HG03025 (cell line): ENCODE data around the gene FMNL3.
"Not testable (repeated sequence)": the region's sequence is repeated elsewhere in the genome, so short reads cannot be mapped to it uniquely, and the experiment has no call there.

Source experiments
- ATAC-seq: cut with Tn5 transposase; IDR thresholded peaks from one replicate; pipeline ENCODE4 v1.9.1; 2021; ENCODE audit warnings: mild to moderate bottlenecking, moderate library complexity; ENCODE audit not compliant: unreplicated experiment, low FRiP score

FMNL3 gene

GRCh38 chr12:49716553-49716952 lies 9.3 kb upstream of the FMNL3 start:
- no peak for ATAC-seq

- ATAC-seq, result not testable (repeated sequence)
Observed at GRCh38 chr12:49713952-49714351, 6.7 kb upstream of the FMNL3 start.

- ATAC-seq, result no peak
Observed at GRCh38 chr12:49708851-49709250, 1.6 kb upstream of the FMNL3 start.

GRCh38 chr12:49707812-49708147 lies 575 bp upstream of the FMNL3 start:
- ATAC-seq, result no peak

GRCh38 chr12:49706351-49707127 lies 666 bp downstream of the FMNL3 start:
- ATAC-seq, result peak; percentile 13

- ATAC-seq, result no peak
Observed at GRCh38 chr12:49705479-49706134, 1.6 kb downstream of the FMNL3 start.

- ATAC-seq, result no peak
Observed at GRCh38 chr12:49703647-49704137, 3.5 kb downstream of the FMNL3 start.

GRCh38 chr12:49702676-49703215 lies 4.5 kb downstream of the FMNL3 start:
- no peak for ATAC-seq

GRCh38 chr12:49702009-49702408 lies 5.2 kb downstream of the FMNL3 start:
- no peak for ATAC-seq

- ATAC-seq, result peak; percentile 61
Observed at GRCh38 chr12:49698619-49699545, 8.3 kb downstream of the FMNL3 start.

GRCh38 chr12:49697808-49698207 lies 9.4 kb downstream of the FMNL3 start:
- ATAC-seq, result no peak

- no peak for ATAC-seq
Observed at GRCh38 chr12:49696723-49697122, 10.5 kb downstream of the FMNL3 start.

GRCh38 chr12:49693931-49694444 lies 13.2 kb downstream of the FMNL3 start:
- ATAC-seq, result no peak

GRCh38 chr12:49692851-49693250 lies 14.4 kb downstream of the FMNL3 start:
- no peak for ATAC-seq

- ATAC-seq, result no peak
Observed at GRCh38 chr12:49689785-49690184, 17.4 kb downstream of the FMNL3 start.

GRCh38 chr12:49689237-49689636 lies 18.0 kb downstream of the FMNL3 start:
- no peak for ATAC-seq

- ATAC-seq, result no peak
Observed at GRCh38 chr12:49687941-49688340, 19.3 kb downstream of the FMNL3 start.

- ATAC-seq, result no peak
Observed at GRCh38 chr12:49684310-49684854, 22.8 kb downstream of the FMNL3 start.

GRCh38 chr12:49683599-49684309 lies 23.5 kb downstream of the FMNL3 start:
- ATAC-seq, result no peak

GRCh38 chr12:49680075-49680474 lies 27.1 kb downstream of the FMNL3 start:
- no peak for ATAC-seq
